Gastroesophageal sphincter (tissue), 3 donors: ENCODE measurements around the gene GANC.

Source experiments
- POLR2AphosphoS5 ChIP-seq: sonication (generic); formaldehyde crosslinking; IDR thresholded peaks from one replicate; pipeline ENCODE4 v1.6.1; 2017; ENCODE audit warnings: antibody characterized with exemption
- TF ChIP-seq, protein P1 (sequence below), 4 experiments: fragments of 200-600 bp in 2 of 4; fragments of 450-650 bp in 2 of 4; sonication (generic) in 1 of 4; IDR thresholded peaks; one replicate each; pipeline ENCODE4 v1.5.1; 2017 to 2019; ENCODE audit warnings: antibody characterized with exemption in 4 of 4, mild to moderate bottlenecking in 2 of 4, moderate library complexity in 2 of 4

DNA sequence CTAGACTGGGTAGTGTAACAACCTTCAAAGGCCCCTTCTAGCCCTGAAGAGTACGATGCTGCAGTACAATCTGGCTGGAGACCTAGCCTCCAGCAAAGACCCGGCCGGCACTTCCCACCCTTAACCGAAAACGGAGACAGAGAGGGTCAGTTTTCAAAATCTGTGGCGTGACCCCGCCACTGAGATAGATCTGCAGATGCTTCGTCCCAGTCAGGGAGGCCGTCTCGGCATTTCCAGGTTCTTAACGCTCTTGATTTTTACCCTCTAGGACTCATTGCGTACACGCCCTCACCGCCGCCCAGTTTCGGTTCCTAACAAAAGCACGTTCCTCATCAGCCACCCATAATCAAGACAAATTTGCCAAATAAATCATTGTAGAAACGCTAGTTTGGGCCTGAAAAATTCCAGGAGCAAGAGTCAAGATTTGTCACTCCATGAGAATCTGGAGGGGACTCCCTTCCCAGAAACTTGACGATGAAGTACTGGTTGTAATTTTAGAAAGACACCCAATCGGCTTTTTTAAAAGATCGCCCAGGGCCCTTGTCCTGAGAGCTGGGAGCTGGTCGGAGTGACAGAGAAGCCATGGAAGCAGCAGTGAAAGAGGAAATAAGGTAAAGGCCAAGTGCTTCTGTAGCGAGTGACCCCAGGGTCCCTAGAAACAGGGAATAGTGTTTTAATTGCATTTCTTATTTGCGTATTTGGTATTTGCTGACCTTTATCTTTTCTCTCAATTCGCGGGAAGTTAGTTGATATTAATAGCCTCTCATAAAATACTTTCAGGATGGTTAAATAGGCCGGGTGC lies 1.1 kb downstream of the GANC start:
- TF ChIP-seq POLR2AphosphoS5, result peak; percentile 66
- TF ChIP-seq, protein P1, sequence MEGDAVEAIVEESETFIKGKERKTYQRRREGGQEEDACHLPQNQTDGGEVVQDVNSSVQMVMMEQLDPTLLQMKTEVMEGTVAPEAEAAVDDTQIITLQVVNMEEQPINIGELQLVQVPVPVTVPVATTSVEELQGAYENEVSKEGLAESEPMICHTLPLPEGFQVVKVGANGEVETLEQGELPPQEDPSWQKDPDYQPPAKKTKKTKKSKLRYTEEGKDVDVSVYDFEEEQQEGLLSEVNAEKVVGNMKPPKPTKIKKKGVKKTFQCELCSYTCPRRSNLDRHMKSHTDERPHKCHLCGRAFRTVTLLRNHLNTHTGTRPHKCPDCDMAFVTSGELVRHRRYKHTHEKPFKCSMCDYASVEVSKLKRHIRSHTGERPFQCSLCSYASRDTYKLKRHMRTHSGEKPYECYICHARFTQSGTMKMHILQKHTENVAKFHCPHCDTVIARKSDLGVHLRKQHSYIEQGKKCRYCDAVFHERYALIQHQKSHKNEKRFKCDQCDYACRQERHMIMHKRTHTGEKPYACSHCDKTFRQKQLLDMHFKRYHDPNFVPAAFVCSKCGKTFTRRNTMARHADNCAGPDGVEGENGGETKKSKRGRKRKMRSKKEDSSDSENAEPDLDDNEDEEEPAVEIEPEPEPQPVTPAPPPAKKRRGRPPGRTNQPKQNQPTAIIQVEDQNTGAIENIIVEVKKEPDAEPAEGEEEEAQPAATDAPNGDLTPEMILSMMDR (IDR thresholded peaks at IDR 0.05), result no peak
